HL-60 (cell line): ENCODE data around the gene CCDC194.

ENCODE experiments used
- DNase-seq, 2 experiments: peaks; one replicate each; pipeline ENCODE4 v3.0.0-alpha.2; 2010 to 2020; ENCODE audit warnings: low read depth in 1 of 2, low spot score in 1 of 2
- H3K27ac ChIP-seq: fragments of 250-450 bp; sonication (Bioruptor Pico); replicated peaks from 2 replicates; pipeline ENCODE4 v1.5.1; 2020; ENCODE audit warnings: mild to moderate bottlenecking, moderate library complexity
- H3K27me3 ChIP-seq: fragments of 250-450 bp; sonication (Bioruptor Pico); 2 replicates; pipeline ENCODE4 v1.5.1; 2021; ENCODE audit warnings: mild to moderate bottlenecking, moderate library complexity; ENCODE audit not compliant: insufficient read depth, poor library complexity, severe bottlenecking
- H3K4me3 ChIP-seq: replicated peaks from 2 replicates; pipeline ENCODE4 v1.5.1; 2011; ENCODE audit warnings: mild to moderate bottlenecking, control low read depth, low read length; ENCODE audit not compliant: insufficient read depth
- CTCF ChIP-seq: IDR thresholded peaks from one replicate; pipeline ENCODE4 v1.5.1; 2011; ENCODE audit warnings: low read length, control low read depth, inconsistent platforms; ENCODE audit not compliant: insufficient read depth
- GABPA ChIP-seq: IDR thresholded peaks from 2 replicates; pipeline ENCODE4 v1.6.1; 2012; ENCODE audit warnings: low read depth
- POLR2AphosphoS5 ChIP-seq: IDR thresholded peaks from 2 replicates; pipeline ENCODE4 v1.6.1; 2012; ENCODE audit warnings: low read depth
- REST ChIP-seq: IDR thresholded peaks from 2 replicates; pipeline ENCODE4 v1.6.1; 2012; ENCODE audit warnings: low read depth; ENCODE audit not compliant: insufficient replicate concordance
- SPI1 ChIP-seq: IDR thresholded peaks from 2 replicates; pipeline ENCODE4 v1.6.1; 2012; ENCODE audit warnings: low read depth, mild to moderate bottlenecking, borderline replicate concordance

Gene CCDC194

GRCh38 chr19:17340871-17341357, 53.1 kb downstream of the CCDC194 start:
- H3K27ac ChIP-seq = no peak overlapping the region
- no peaks in the 10 kb centered on the region for H3K27me3 ChIP-seq
- H3K4me3 ChIP-seq = no peak overlapping the region
- no peak for DNase-seq
- TF ChIP-seq CTCF (no peak), SPI1 (no peak), REST (no peak), POLR2AphosphoS5 (no peak), GABPA (no peak)
